Neural progenitor cell (in vitro differentiated cells): Measurements from ENCODE around the gene AMER1. TPM values are rescaled to one million over a fixed set of nuclear protein-coding genes. Genes with fewer than 3 reads are reported as not detected.
"Not testable (repeated sequence)": the region's sequence is repeated elsewhere in the genome, so short reads cannot be mapped to it uniquely, and the experiment has no call there.

Experiments
- DNase-seq: peaks from one replicate; pipeline ENCODE4 v3.0.0-alpha.2; 2016; ENCODE audit warnings: low spot score
- H2AFZ ChIP-seq: fragments of 200-600 bp; sonication (generic); replicated peaks from 2 replicates; pipeline ENCODE4 v1.6.1; 2016; ENCODE audit warnings: antibody characterized with exemption
- H3F3A ChIP-seq: fragments of 200-600 bp; sonication (generic); 2 replicates; pipeline ENCODE4 v1.6.1; 2016; ENCODE audit warnings: antibody characterized with exemption, low read depth
- H3K27ac ChIP-seq: fragments of 200-600 bp; sonication (generic); 2 replicates; pipeline ENCODE4 v1.5.1; 2016; ENCODE audit warnings: mild to moderate bottlenecking
- H3K27me3 ChIP-seq: fragments of 200-600 bp; sonication (generic); 2 replicates; pipeline ENCODE4 v1.6.1; 2016; ENCODE audit warnings: mild to moderate bottlenecking, moderate library complexity
- H3K36me3 ChIP-seq: fragments of 200-600 bp; sonication (generic); 2 replicates; pipeline ENCODE4 v1.5.1; 2016
- H3K4me1 ChIP-seq: fragments of 200-600 bp; sonication (generic); 2 replicates; pipeline ENCODE4 v1.6.1; 2016; ENCODE audit warnings: mixed run types
- H3K4me2 ChIP-seq: fragments of 200-600 bp; sonication (generic); 2 replicates; pipeline ENCODE4 v1.6.1; 2016
- H3K4me3 ChIP-seq: fragments of 200-600 bp; sonication (generic); 2 replicates; pipeline ENCODE4 v1.5.1; 2016
- H3K79me2 ChIP-seq: fragments of 200-600 bp; sonication (generic); 2 replicates; pipeline ENCODE4 v1.6.1; 2016; ENCODE audit warnings: low read depth
- H3K9ac ChIP-seq: fragments of 200-600 bp; sonication (generic); 2 replicates; pipeline ENCODE4 v1.6.1; 2016
- H3K9me3 ChIP-seq: fragments of 200-600 bp; sonication (generic); 2 replicates; pipeline ENCODE4 v1.5.1; 2016; ENCODE audit warnings: low read depth
- H4K20me1 ChIP-seq: fragments of 200-600 bp; sonication (generic); 2 replicates; pipeline ENCODE4 v1.6.1; 2016; ENCODE audit warnings: low read depth
- H3K27ac Mint-ChIP-seq: 3 replicates; pipeline ENCODE4 v1.8.0; 2021; ENCODE audit warnings: mixed read lengths
- H3K27me3 Mint-ChIP-seq: 2 replicates; pipeline ENCODE4 v1.8.0; 2022; ENCODE audit warnings: low read depth, mild to moderate bottlenecking, inconsistent platforms, moderate library complexity, mixed read lengths; ENCODE audit not compliant: insufficient read depth
- H3K36me3 Mint-ChIP-seq: 3 replicates; pipeline ENCODE4 v1.8.0; 2021; ENCODE audit warnings: mixed read lengths
- H3K4me1 Mint-ChIP-seq: 3 replicates; pipeline ENCODE4 v1.8.0; 2021; ENCODE audit warnings: mixed read lengths
- H3K4me3 Mint-ChIP-seq: 3 replicates; pipeline ENCODE4 v1.8.0; 2021; ENCODE audit warnings: mild to moderate bottlenecking, moderate library complexity, mixed read lengths
- H3K9me3 Mint-ChIP-seq: 3 replicates; pipeline ENCODE4 v1.8.0; 2020; ENCODE audit warnings: mixed read lengths
- EZH2 ChIP-seq: fragments of 200-600 bp; sonication (generic); IDR thresholded peaks from 2 replicates; pipeline ENCODE4 v1.6.1; 2017; ENCODE audit warnings: antibody characterized with exemption, mild to moderate bottlenecking, moderate library complexity
- EZH2phosphoT487 ChIP-seq: fragments of 200-600 bp; sonication (generic); IDR thresholded peaks from 2 replicates; pipeline ENCODE4 v1.6.1; 2017; ENCODE audit warnings: antibody characterized with exemption
- total RNA-seq: library from RNA; depleted of rRNA; stranded (reverse); fragments of >200 nt; gene quantifications from 2 replicates; pipeline ENCODE4 v1.2.3, GENCODE V29; 2015; ENCODE audit warnings: low replicate concordance
- TF ChIP-seq, protein P1 (sequence below): fragments of 200-600 bp; sonication (generic); IDR thresholded peaks from 2 replicates; pipeline ENCODE4 v1.5.1; 2017; ENCODE audit warnings: antibody characterized with exemption, mild to moderate bottlenecking

The AMER1 gene
- total RNA-seq, 1 donor from 2014 or later = 6.7 TPM

DNA sequence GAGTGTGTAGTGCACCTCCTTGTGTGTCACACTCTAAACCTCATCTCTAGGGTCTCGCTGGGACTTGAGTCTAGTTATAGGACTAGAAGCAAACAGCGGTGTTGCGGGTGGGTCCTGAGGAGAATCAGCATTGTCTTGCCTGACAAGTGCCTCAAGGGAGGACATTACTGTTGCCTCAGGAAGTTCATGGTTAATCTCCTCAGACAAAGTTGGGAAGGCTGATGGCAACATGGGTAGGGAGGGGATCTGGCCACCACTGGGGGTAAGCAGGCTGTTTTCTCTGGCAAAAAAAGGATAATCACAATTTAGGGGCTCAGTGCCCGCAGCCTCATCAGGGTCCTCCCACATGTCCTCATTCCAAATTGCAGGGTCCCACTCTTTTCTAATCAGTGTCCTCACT lies 12.5 kb upstream of the AMER1 start:
- H3K9ac ChIP-seq = no peak overlapping the region
- H3F3A ChIP-seq = no peaks in the 10 kb centered on the region
- no peak overlapping the region for H3K4me3 Mint-ChIP-seq
- peaks cover 4% of the 10 kb centered on the region for H3K4me1 Mint-ChIP-seq
- H3K27ac Mint-ChIP-seq = no peak overlapping the region
- no peaks in the 10 kb centered on the region for H3K36me3 Mint-ChIP-seq
- peaks cover 9% of the 10 kb centered on the region for H3K9me3 Mint-ChIP-seq
- no peak overlapping the region for H2AFZ ChIP-seq
- DNase-seq = no peak
- H3K9me3 ChIP-seq = no peaks in the 10 kb centered on the region
- H3K27ac ChIP-seq = no peak overlapping the region
- no peaks in the 10 kb centered on the region for H3K79me2 ChIP-seq
- TF ChIP-seq EZH2phosphoT487 (no peak), EZH2 (no peak)
- TF ChIP-seq, protein P1, sequence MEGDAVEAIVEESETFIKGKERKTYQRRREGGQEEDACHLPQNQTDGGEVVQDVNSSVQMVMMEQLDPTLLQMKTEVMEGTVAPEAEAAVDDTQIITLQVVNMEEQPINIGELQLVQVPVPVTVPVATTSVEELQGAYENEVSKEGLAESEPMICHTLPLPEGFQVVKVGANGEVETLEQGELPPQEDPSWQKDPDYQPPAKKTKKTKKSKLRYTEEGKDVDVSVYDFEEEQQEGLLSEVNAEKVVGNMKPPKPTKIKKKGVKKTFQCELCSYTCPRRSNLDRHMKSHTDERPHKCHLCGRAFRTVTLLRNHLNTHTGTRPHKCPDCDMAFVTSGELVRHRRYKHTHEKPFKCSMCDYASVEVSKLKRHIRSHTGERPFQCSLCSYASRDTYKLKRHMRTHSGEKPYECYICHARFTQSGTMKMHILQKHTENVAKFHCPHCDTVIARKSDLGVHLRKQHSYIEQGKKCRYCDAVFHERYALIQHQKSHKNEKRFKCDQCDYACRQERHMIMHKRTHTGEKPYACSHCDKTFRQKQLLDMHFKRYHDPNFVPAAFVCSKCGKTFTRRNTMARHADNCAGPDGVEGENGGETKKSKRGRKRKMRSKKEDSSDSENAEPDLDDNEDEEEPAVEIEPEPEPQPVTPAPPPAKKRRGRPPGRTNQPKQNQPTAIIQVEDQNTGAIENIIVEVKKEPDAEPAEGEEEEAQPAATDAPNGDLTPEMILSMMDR = no peak
- no peaks in the 10 kb centered on the region for H3K27me3 ChIP-seq
- no peaks in the 10 kb centered on the region for H3K36me3 ChIP-seq
- no peak overlapping the region for H3K4me2 ChIP-seq
- no peak overlapping the region for H3K4me3 ChIP-seq
- H4K20me1 ChIP-seq = no peaks in the 10 kb centered on the region
- peaks cover 9% of the 10 kb centered on the region for H3K27me3 Mint-ChIP-seq
- no peaks in the 10 kb centered on the region for H3K4me1 ChIP-seq

DNA sequence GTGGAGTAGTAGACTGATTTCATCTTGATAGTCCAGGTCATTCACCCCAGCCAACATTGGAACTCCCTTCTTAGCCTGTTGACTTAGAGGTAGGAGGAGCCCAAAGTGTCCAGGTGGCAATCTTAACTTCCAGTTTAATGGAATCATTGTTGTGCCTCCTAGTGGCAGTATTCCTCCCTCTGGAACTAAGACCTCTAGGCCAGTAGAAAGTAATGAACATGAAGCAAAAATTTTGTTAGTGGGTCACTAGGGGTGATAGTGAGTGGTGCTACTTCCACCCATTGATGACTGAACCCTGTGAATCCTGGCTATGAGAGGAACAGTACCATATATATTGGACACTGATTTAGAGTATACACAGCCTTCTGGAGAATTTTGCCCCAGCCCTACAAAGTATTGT lies 8.5 kb upstream of the AMER1 start:
- H3K36me3 ChIP-seq, H4K20me1 ChIP-seq, H3K4me3 ChIP-seq, H3F3A ChIP-seq, H3K36me3 Mint-ChIP-seq, H3K4me2 ChIP-seq, H3K79me2 ChIP-seq, H3K9me3 Mint-ChIP-seq, H3K4me3 Mint-ChIP-seq, H3K4me1 Mint-ChIP-seq, H3K27me3 Mint-ChIP-seq, H3K4me1 ChIP-seq, DNase-seq, H3K27ac ChIP-seq, H3K27me3 ChIP-seq, H3K27ac Mint-ChIP-seq, H2AFZ ChIP-seq, H3K9me3 ChIP-seq, H3K9ac ChIP-seq: not testable (repeated sequence)
- TF ChIP-seq, protein P1 = peak; percentile 10

DNA sequence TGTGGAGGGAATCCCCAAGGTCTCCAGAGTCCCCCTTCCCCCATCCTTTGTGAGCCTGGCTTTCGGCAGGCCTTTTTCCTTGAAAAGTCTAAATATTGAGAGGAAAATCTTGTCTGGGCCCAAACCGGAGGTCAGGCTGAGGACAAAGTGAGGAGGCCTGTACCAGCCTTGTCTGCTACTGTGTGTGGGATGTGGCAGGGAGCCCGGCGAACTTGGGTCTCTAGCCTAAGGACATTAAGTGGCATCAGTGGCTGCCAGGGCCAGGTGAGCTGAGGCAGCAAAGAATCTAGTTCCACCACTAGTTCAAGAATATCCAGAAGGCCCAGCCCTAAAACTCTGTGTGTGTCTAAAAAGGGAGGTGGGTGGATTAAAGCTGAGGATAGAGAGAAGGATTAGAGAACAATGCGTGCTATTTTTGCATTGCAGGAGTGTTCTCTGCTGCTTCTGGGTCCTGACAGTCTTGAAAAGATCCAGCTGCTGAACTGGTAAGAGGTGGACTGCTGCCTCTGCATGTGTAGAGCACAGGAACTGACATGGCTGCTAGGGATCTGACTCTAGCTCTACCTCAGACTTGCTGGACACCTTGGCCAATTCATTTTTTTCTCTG lies 1.2 kb upstream of the AMER1 start:
- Histone ChIP-seq H3K4me1 (no peaks in the 10 kb centered on the region), H3F3A (peaks cover 9% of the 10 kb centered on the region), H3K4me3 (peak overlapping the region; percentile 58), H3K9ac (no peak overlapping the region), H3K79me2 (no peaks in the 10 kb centered on the region), H3K36me3 (no peaks in the 10 kb centered on the region), H3K4me2 (peak overlapping the region; percentile 79), H3K27me3 (peaks cover 7% of the 10 kb centered on the region), H2AFZ (no peak overlapping the region), H4K20me1 (peaks cover 4% of the 10 kb centered on the region), H3K9me3 (no peaks in the 10 kb centered on the region), H3K27ac (no peak overlapping the region)
- H3K27me3 Mint-ChIP-seq = no peaks in the 10 kb centered on the region
- H3K36me3 Mint-ChIP-seq = no peaks in the 10 kb centered on the region
- peak overlapping the region; percentile 86 for H3K4me3 Mint-ChIP-seq
- H3K4me1 Mint-ChIP-seq = peaks cover 22% of the 10 kb centered on the region
- H3K27ac Mint-ChIP-seq = no peak overlapping the region
- peak; percentile 28 for DNase-seq
- peaks cover 10% of the 10 kb centered on the region for H3K9me3 Mint-ChIP-seq
- TF ChIP-seq EZH2phosphoT487 (no peak), EZH2 (no peak)
- TF ChIP-seq, protein P1 = no peak
